DOHH2 (cell line): ENCODE data around the gene RGS16.

Source experiments
- EZH2phosphoT487 ChIP-seq: fragments of 200-600 bp; sonication (generic); IDR thresholded peaks from 2 replicates; pipeline ENCODE4 v1.6.1; 2017; ENCODE audit warnings: borderline replicate concordance, mild to moderate bottlenecking, antibody characterized with exemption, low read length, moderate library complexity, mixed read lengths
- TF ChIP-seq, protein P1 (sequence below): fragments of 200-600 bp; sonication (generic); IDR thresholded peaks from one replicate; pipeline ENCODE4 v1.5.1; 2014; ENCODE audit warnings: antibody characterized with exemption, mild to moderate bottlenecking, low read depth, low read length; ENCODE audit not compliant: poor library complexity, severe bottlenecking

DNA sequence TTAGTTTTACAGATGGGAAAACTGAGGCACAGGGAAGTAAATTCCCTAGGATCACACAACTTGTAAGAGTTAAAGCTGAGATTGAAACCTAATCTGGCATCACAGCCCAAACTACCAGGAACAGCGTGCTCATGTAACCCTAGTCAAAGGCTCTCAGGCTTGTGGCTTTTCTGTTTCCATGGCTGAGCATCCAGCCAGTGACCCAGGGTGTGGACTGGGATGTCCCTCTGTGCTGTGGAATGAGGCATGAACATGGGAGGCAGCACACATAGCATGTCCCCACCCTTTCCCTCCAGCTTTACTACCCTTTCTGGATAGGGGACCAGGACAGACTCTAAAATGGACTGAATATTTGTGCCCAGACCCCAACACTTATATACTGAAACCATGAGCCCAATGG, 35.1 kb upstream of the RGS16 start:
- TF ChIP-seq, protein P1, sequence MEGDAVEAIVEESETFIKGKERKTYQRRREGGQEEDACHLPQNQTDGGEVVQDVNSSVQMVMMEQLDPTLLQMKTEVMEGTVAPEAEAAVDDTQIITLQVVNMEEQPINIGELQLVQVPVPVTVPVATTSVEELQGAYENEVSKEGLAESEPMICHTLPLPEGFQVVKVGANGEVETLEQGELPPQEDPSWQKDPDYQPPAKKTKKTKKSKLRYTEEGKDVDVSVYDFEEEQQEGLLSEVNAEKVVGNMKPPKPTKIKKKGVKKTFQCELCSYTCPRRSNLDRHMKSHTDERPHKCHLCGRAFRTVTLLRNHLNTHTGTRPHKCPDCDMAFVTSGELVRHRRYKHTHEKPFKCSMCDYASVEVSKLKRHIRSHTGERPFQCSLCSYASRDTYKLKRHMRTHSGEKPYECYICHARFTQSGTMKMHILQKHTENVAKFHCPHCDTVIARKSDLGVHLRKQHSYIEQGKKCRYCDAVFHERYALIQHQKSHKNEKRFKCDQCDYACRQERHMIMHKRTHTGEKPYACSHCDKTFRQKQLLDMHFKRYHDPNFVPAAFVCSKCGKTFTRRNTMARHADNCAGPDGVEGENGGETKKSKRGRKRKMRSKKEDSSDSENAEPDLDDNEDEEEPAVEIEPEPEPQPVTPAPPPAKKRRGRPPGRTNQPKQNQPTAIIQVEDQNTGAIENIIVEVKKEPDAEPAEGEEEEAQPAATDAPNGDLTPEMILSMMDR = no peak
- no peak for TF ChIP-seq EZH2phosphoT487
